ENCODE results near the gene COQ2. TPM values are rescaled to one million over a fixed set of nuclear protein-coding genes. Genes with fewer than 3 reads are reported as not detected.

The COQ2 gene
- total RNA-seq, 1 experiment from 2014 or later: 24.2 TPM

DNA sequence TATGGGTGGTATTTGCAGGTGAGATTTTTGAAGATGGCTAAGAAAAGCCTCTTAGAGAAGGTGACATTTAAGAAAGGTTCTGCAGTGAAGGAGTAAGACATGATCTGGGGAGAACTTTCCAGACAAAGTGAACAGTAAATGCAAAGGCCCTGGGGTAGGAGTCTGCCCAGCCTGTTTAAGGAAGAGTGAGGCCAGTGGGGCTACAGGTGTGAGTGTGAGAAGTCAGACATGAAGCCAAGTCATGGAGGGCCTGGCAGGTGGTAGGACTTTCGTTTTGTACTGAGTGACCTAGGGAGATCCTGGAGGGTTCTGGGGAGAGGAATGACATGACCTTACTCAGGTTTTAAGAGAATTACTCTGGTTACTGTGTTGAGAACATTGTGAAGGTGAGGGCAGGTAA, 21.5 kb downstream of the COQ2 start:
- no peak for DNase-seq
- Histone ChIP-seq H3K4me1 (no peaks in the 10 kb centered on the region), H3K4me3 (ENCODE audit: low read depth, low read length) (no peak overlapping the region), H3K9me3 (no peaks in the 10 kb centered on the region), H3K36me3 (ENCODE audit: control insufficient read depth, insufficient read depth, low read length) (peaks cover 1% of the 10 kb centered on the region; the same call in 1 of the 2 replicates), H3K27me3 (replicated peaks; ENCODE audit: control insufficient read depth, insufficient read depth, low read length) (no peaks in the 10 kb centered on the region)
- Mint-ChIP-seq H3K27me3 (ENCODE audit: insufficient read depth, unreplicated experiment) (no peaks in the 10 kb centered on the region), H3K4me3 (ENCODE audit: unreplicated experiment) (no peak overlapping the region), H3K4me1 (ENCODE audit: low read depth, unreplicated experiment) (no peaks in the 10 kb centered on the region), H3K27ac (ENCODE audit: unreplicated experiment) (no peak overlapping the region), H3K9me3 (ENCODE audit: unreplicated experiment) (no peaks in the 10 kb centered on the region), H3K36me3 (ENCODE audit: insufficient read depth, unreplicated experiment) (peaks cover 19% of the 10 kb centered on the region)
- intact Hi-C loops (cut with micrococcal nuclease; ENCODE audit: unreplicated experiment): no loop called here
- ChIA-PET CTCF (no interaction called here), POLR2A (no interaction called here)
- BruUV-seq (replicated peaks): no TSS peak
- TF ChIP-seq CTCF (IDR thresholded peaks at IDR 0.05; ENCODE audit: insufficient read depth in 1 of 2, low read depth in 1 of 2, low read length in 1 of 2, severe bottlenecking in 1 of 2, unreplicated experiment in 1 of 2): no peak

- Mint-ChIP-seq H3K36me3 (ENCODE audit: insufficient read depth, unreplicated experiment) (peaks cover 14% of the 10 kb centered on the region), H3K27me3 (ENCODE audit: insufficient read depth, unreplicated experiment) (no peaks in the 10 kb centered on the region), H3K4me3 (ENCODE audit: unreplicated experiment) (no peak overlapping the region), H3K27ac (ENCODE audit: unreplicated experiment) (no peak overlapping the region), H3K9me3 (ENCODE audit: unreplicated experiment) (no peaks in the 10 kb centered on the region), H3K4me1 (ENCODE audit: low read depth, unreplicated experiment) (no peaks in the 10 kb centered on the region)
- TF ChIP-seq CTCF (IDR thresholded peaks at IDR 0.05; ENCODE audit: insufficient read depth in 1 of 2, low read depth in 1 of 2, low read length in 1 of 2, severe bottlenecking in 1 of 2, unreplicated experiment in 1 of 2): no peak
- H3K36me3 ChIP-seq (ENCODE audit: control insufficient read depth, insufficient read depth, low read length): peaks cover 1% of the 10 kb centered on the region; the same call in 1 of the 2 replicates
- DNase-seq: no peak
- no peaks in the 10 kb centered on the region for H3K9me3 ChIP-seq
- CTCF ChIA-PET: no interaction called here
- intact Hi-C loops (cut with micrococcal nuclease; ENCODE audit: unreplicated experiment): no loop called here
- POLR2A ChIA-PET: no interaction called here
- no TSS peak for BruUV-seq (replicated peaks)
- H3K27me3 ChIP-seq (replicated peaks; ENCODE audit: control insufficient read depth, insufficient read depth, low read length): no peaks in the 10 kb centered on the region
- no peaks in the 10 kb centered on the region for H3K4me1 ChIP-seq
- no peak overlapping the region for H3K4me3 ChIP-seq (ENCODE audit: low read depth, low read length)
These were observed 21.9 kb downstream of the COQ2 start for GRCh38 chr4:83262682-83263081.

DNA sequence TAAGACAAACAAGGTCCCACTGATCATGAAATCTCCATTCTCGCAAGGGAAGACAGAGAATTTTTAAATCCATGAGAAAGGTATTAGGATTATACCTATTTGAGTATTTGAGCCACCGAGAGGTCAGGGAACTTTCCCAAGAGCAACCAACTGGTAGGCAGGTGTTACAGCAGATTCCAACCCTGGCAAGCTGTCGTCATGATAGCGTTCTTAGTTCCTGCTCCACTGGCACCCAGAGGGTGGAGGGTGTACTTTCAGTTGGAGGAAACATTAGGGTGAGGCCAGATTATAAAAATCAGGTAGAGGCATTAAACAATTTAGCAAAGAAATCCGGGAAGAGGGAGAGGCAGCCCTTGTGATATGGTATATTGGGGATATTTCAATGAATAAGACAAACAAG, 23.3 kb downstream of the COQ2 start:
- no peak overlapping the region for H3K4me3 ChIP-seq (ENCODE audit: low read depth, low read length)
- Mint-ChIP-seq H3K4me1 (ENCODE audit: low read depth, unreplicated experiment) (no peaks in the 10 kb centered on the region), H3K27me3 (ENCODE audit: insufficient read depth, unreplicated experiment) (no peaks in the 10 kb centered on the region), H3K4me3 (ENCODE audit: unreplicated experiment) (no peak overlapping the region), H3K9me3 (ENCODE audit: unreplicated experiment) (no peaks in the 10 kb centered on the region), H3K36me3 (ENCODE audit: insufficient read depth, unreplicated experiment) (peaks cover 18% of the 10 kb centered on the region), H3K27ac (ENCODE audit: unreplicated experiment) (no peak overlapping the region)
- no peaks in the 10 kb centered on the region for H3K9me3 ChIP-seq
- POLR2A ChIA-PET: no interaction called here
- intact Hi-C loops (cut with micrococcal nuclease; ENCODE audit: unreplicated experiment): loop anchor here (2.0 kb wide), 1 partner anchor 151 kb away; no protein-coding TSS in a partner anchor
- peaks cover 8% of the 10 kb centered on the region; the same call in 1 of the 2 replicates for H3K4me1 ChIP-seq
- no peaks in the 10 kb centered on the region for H3K36me3 ChIP-seq (ENCODE audit: control insufficient read depth, insufficient read depth, low read length)
- H3K27me3 ChIP-seq (replicated peaks; ENCODE audit: control insufficient read depth, insufficient read depth, low read length): no peaks in the 10 kb centered on the region
- no peak for TF ChIP-seq CTCF (IDR thresholded peaks at IDR 0.05; ENCODE audit: insufficient read depth in 1 of 2, low read depth in 1 of 2, low read length in 1 of 2, severe bottlenecking in 1 of 2, unreplicated experiment in 1 of 2)
- no TSS peak for BruUV-seq (replicated peaks)
- no peak for DNase-seq
- CTCF ChIA-PET: interaction anchor here (1.3 to 1.4 kb wide), 2 partner anchors 12 to 226 kb away, joined by 3 to 5 read pairs; partner anchors contain the start of gene COPS4
